Natural killer cell (primary cell): ENCODE results near the gene CSNK1A1. TPM values are rescaled to one million over a fixed set of nuclear protein-coding genes. Genes with fewer than 3 reads are reported as not detected.

Experiments used
- ATAC-seq, 3 donors: fragments of 150-1000 bp in 2 of 3; fragments of 200-7000 bp in 1 of 3; cut with Tn5 transposase; 1 replicate in 1 of 3; 2 replicates in 2 of 3; pipeline ENCODE4 v1.10.0; 2021; ENCODE audit warnings: mild to moderate bottlenecking in 2 of 3, moderate library complexity in 2 of 3
- DNase-seq, 2 donors: peaks; one replicate each; pipeline versions ENCODE4 v3.0.0 to v3.0.0-alpha.2; 2013 to 2021; ENCODE audit warnings: mixed read lengths in 1 of 2
- H3K27ac ChIP-seq: one replicate; pipeline ENCODE4 v1.5.1; 2013; ENCODE audit warnings: mild to moderate bottlenecking, low read length
- H3K27me3 ChIP-seq: one replicate; pipeline ENCODE4 v1.6.1; 2013; ENCODE audit warnings: low read length; ENCODE audit not compliant: control insufficient read depth, insufficient read depth
- H3K36me3 ChIP-seq: one replicate; pipeline ENCODE4 v1.6.1; 2013; ENCODE audit warnings: low read length; ENCODE audit not compliant: control insufficient read depth, insufficient read depth
- H3K4me1 ChIP-seq: one replicate; pipeline ENCODE4 v1.6.1; 2013; ENCODE audit warnings: low read length; ENCODE audit not compliant: control insufficient read depth, insufficient read depth
- H3K4me3 ChIP-seq: one replicate; pipeline ENCODE4 v1.5.1; 2013; ENCODE audit warnings: low read length
- H3K9me3 ChIP-seq: one replicate; pipeline ENCODE4 v1.6.1; 2013; ENCODE audit warnings: low read length; ENCODE audit not compliant: control insufficient read depth, insufficient read depth
- H3K27ac Mint-ChIP-seq, 2 donors: one replicate each; pipeline ENCODE4 v1.8.0; 2022; ENCODE audit warnings: mild to moderate bottlenecking in 2 of 2, mixed read lengths in 2 of 2, moderate library complexity in 1 of 2
- H3K27me3 Mint-ChIP-seq, 2 donors: one replicate each; pipeline ENCODE4 v1.8.0; 2022; ENCODE audit warnings: low read depth in 2 of 2, mixed read lengths in 2 of 2
- H3K36me3 Mint-ChIP-seq: one replicate; pipeline ENCODE4 v1.8.0; 2022; ENCODE audit warnings: mixed read lengths
- H3K4me1 Mint-ChIP-seq, 2 donors: one replicate each; pipeline ENCODE4 v1.8.0; 2022; ENCODE audit warnings: mixed read lengths in 2 of 2
- H3K4me3 Mint-ChIP-seq: one replicate; pipeline ENCODE4 v1.8.0; 2022; ENCODE audit warnings: mild to moderate bottlenecking, moderate library complexity, mixed read lengths
- H3K9me3 Mint-ChIP-seq, 2 donors: one replicate each; pipeline ENCODE4 v1.8.0; 2022; ENCODE audit warnings: mixed read lengths in 2 of 2
- CTCF ChIP-seq: fragments of 200-600 bp; IDR thresholded peaks from one replicate; pipeline ENCODE4 v1.8.0; 2022; ENCODE audit warnings: antibody characterized with exemption
- WGBS: methylation state at CpG from one replicate; pipeline ENCODE4 v1.1.7; 2013; ENCODE audit warnings: missing lambda C conversion rate; ENCODE audit not compliant: insufficient coverage; 5-methylcytosine and 5-hydroxymethylcytosine counted together
- intact Hi-C: fragments of 100-400 bp; cut with micrococcal nuclease; formaldehyde crosslinking; loops from one replicate; pipeline ENCODE4 v1.14.2; 2022
- total RNA-seq, 4 donors: library from RNA; stranded (reverse); fragments of 120-200 nt in 1 of 4; gene quantifications; one replicate each; pipeline versions ENCODE4 v1.2.3 to v1.2.4, GENCODE V29; 2013 to 2022

CSNK1A1 gene
- total RNA-seq, 3 donors from 2014 or later (not counting 1 experiment from before 2014, with no cell fraction given) = 183 to 209 (median 206) TPM

GRCh38 chr5:149552038-149552494 is 827 bp upstream of the CSNK1A1 start:
- H3K36me3 Mint-ChIP-seq = no peaks in the 10 kb centered on the region
- 70% methylated on average over 3 of the region's 6 CpGs for WGBS

GRCh38 chr5:149550594-149551226 is 529 bp downstream of the CSNK1A1 start:
- Mint-ChIP-seq H3K4me1 (peaks cover 48 to 51% of the 10 kb centered on the region in 2 donors), H3K27ac (peak overlapping the region; percentile 99), H3K27me3 (no peaks in the 10 kb centered on the region), H3K9me3 (no peaks in the 10 kb centered on the region), H3K4me3 (peak overlapping the region; percentile 99), H3K36me3 (no peaks in the 10 kb centered on the region)
- DNase-seq = no peak
- no peak for TF ChIP-seq CTCF
- WGBS = under 1% methylated on average over 40 of the region's 40 CpGs
- H3K27me3 ChIP-seq = no peaks in the 10 kb centered on the region
- H3K9me3 ChIP-seq = no peaks in the 10 kb centered on the region
- H3K4me3 ChIP-seq = peak overlapping the region; percentile 60
- peaks cover 22% of the 10 kb centered on the region for H3K4me1 ChIP-seq
- H3K36me3 ChIP-seq = peaks cover 10% of the 10 kb centered on the region
- H3K27ac ChIP-seq = peak overlapping the region; percentile 88
- intact Hi-C loops = loop anchor here (2.0 to 5.0 kb wide), 2 partner anchors 33 to 194 kb away; no protein-coding TSS in a partner anchor
- peak in 2 of 3 donors; percentile 15 to 17 for ATAC-seq

More at GRCh38 chr5:149552038-149552494, 827 bp upstream of the CSNK1A1 start:
- Histone ChIP-seq H3K27ac (peak overlapping the region; percentile 88), H3K36me3 (peaks cover 5% of the 10 kb centered on the region), H3K4me3 (peak overlapping the region; percentile 60), H3K9me3 (no peaks in the 10 kb centered on the region), H3K4me1 (peaks cover 22% of the 10 kb centered on the region), H3K27me3 (no peaks in the 10 kb centered on the region)
- intact Hi-C loops = loop anchor here (5.0 kb wide), 1 partner anchor 35 kb away; no protein-coding TSS in a partner anchor
- Mint-ChIP-seq H3K27me3 (no peaks in the 10 kb centered on the region), H3K27ac (peak overlapping the region; percentile 99), H3K4me3 (peak overlapping the region; percentile 99), H3K9me3 (no peaks in the 10 kb centered on the region), H3K4me1 (peaks cover 36 to 40% of the 10 kb centered on the region in 2 donors)
- DNase-seq (no peak), ATAC-seq (no peak)
- no peak for TF ChIP-seq CTCF

- peak in 1 of 2 donors; percentile 57 for DNase-seq
- H3K4me1 ChIP-seq = peaks cover 22% of the 10 kb centered on the region
- peaks cover 48 to 55% of the 10 kb centered on the region in 2 donors for H3K4me1 Mint-ChIP-seq
- no peaks in the 10 kb centered on the region for H3K27me3 ChIP-seq
- no peaks in the 10 kb centered on the region for H3K9me3 ChIP-seq
- peak overlapping the region; percentile 99 for H3K4me3 Mint-ChIP-seq
- H3K4me3 ChIP-seq = peak overlapping the region; percentile 60
- intact Hi-C loops = loop anchor here (2.0 to 5.0 kb wide), 2 partner anchors 33 to 193 kb away; no protein-coding TSS in a partner anchor
- peak overlapping the region; percentile 99 for H3K27ac Mint-ChIP-seq
- no peaks in the 10 kb centered on the region for H3K36me3 Mint-ChIP-seq
- H3K9me3 Mint-ChIP-seq = no peaks in the 10 kb centered on the region
- no peak for ATAC-seq
- peak overlapping the region; percentile 88 for H3K27ac ChIP-seq
- peaks cover 14% of the 10 kb centered on the region for H3K36me3 ChIP-seq
- 1% methylated on average over 12 of the region's 12 CpGs for WGBS
- no peak for TF ChIP-seq CTCF
- H3K27me3 Mint-ChIP-seq = no peaks in the 10 kb centered on the region
Observed at GRCh38 chr5:149550268-149550583, 1.0 kb downstream of the CSNK1A1 start.
